Caki2 (cell line): ENCODE measurements around the gene GLB1L. TPM values are rescaled to one million over a fixed set of nuclear protein-coding genes. Genes with fewer than 3 reads are reported as not detected.
"Not testable (repeated sequence)": the region's sequence is repeated elsewhere in the genome, so short reads cannot be mapped to it uniquely, and the experiment has no call there.

ENCODE experiments used
- DNase-seq: peaks from one replicate; pipeline ENCODE4 v3.0.0-alpha.2; 2015; ENCODE audit warnings: low read depth
- in situ Hi-C: cut with HindIII; loops from 2 replicates; pipeline ENCODE4 v1.10.0; 2016; ENCODE audit warnings: low sequenced_read_pairs, low pct_unique_long_range_greater_than_20kb, mixed read lengths
- total RNA-seq: library from RNA; depleted of rRNA; stranded (reverse); fragments of >200 nt; shearing (Covaris generic); gene quantifications from 2 replicates; pipeline ENCODE4 v1.2.3, GENCODE V29; 2014; ENCODE audit warnings: low replicate concordance; rRNA removed

GLB1L gene
- total RNA-seq, result 26.1 and 35.4 TPM in 2 replicates

DNA sequence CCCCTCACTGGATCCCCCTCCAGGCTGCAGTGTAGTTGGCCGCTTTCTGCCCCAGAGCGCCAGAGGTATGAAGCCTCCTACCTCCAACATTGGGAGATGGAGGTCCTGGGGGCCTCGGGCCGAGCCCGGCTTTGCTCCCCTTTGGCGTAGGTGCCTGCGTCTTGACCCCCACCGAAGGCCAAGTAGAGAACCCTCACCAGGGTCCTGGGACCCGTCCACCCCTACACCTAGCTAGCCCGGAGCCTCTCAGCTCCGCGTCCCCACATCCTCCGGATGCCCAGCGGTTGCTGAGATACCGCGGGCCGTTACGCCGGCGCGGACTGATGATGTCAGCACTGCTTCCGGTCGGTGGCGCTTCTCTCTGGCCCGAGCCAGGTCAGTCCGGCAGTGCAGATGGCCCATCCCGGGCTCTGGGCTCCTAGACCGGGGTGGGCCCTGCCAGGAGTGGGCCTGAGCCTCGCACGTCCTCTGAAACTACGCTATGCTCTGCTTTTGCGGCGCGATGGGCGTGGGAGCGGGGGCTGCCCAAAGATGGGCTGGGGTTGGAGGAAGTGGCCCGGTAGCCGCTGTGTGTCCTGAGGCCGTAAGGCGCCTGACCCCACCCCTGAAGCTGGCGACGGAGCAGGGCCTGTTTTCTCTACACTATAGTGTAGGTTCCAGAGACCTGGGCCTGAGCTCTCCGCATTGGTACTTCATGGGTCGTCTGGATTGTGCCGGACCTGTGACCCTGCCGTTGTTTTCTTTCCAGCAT lies at the start of gene GLB1L, which contains the start of gene STK16:
GLB1L (minus strand) TSS at position 297 of the 751 bp plus-strand sequence. CDS start 1,871 bp downstream, outside the sequence.
STK16 (plus strand) TSS at position 332 of the 751 bp plus-strand sequence. CDS start 521 bp downstream, outside the sequence.
- peak; percentile 83 for DNase-seq
- in situ Hi-C loops, result no loop called here

DNA sequence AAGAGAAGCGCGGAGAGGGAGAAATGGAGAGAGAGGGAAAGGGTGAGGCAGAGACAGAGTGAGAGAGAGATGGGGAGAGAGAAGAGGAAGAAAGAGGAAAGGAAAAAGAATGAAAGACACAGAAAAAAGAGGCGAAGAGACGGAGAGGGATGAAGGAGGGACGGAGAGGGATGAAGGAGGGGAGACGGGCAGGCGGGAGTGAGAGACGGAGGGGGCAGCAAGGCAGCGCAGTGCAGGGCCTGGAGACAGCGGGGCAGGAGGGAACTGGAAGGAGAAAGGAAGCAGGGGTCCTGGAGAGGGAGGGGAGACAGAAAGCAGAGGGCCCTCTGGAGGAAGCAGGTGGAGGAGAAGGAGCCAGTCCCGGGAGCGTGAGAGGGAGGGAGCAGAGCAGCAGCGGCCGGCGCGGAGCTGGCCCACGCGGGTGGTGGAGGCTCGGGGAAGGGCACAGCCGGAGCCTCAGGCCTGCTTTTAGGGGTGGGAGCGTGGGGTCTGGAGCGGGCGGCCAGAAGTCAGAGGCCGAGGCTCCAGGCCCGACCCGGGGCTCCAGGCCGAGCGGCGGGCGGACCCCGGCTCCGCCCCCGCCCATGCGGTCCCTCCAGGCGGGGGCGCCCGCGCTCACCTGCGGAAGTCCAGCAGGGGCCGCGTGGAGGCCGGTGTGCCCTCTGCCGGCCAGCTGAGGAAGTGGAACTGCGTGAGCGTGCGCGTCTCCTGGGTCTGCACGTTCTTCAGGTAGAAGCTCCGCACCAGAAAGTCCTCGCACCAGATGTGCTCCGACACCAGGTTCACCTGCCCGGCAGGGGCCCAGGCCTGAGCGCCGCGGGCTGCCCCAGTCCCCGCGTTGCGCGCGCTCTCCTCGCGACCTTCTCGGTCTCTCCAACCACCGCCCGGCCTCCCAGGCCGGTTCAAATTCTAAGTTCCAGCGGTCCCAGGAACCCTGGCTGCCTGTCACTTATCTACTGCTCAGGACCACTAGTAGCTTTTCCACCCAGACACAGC lies 49.4 kb upstream of the GLB1L start:
- in situ Hi-C loops, result no loop called here
- peak; percentile 79 for DNase-seq

DNA sequence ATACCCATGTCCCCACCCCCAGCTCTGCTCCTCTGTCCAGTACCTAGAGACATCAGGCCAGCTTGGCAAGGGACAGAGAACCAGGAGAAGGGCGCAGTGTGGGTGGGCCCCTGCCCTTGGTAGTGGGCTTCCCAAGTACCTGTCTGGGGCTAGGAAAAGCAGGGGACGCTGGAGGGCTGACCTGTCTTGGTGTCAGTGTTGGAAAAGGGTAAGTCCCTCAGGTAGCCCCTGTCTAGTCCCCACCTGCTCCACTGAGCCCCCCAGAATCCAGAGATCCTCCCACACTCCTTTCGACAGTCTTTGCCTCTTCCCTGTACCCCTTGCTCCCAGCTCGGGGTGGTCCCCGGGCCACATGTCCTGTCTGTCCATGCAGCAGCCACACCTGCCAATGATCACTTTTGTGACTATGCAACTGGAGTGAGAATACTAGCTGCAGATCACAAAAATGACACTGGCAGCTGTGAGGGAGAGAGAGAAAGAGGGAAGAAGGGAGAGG lies 48.5 kb upstream of the GLB1L start:
- DNase-seq, result no peak
- in situ Hi-C loops, result no loop called here

- in situ Hi-C loops, result no loop called here
- DNase-seq, result no peak
Observed at GRCh38 chr2:219292616-219293015, 47.4 kb upstream of the GLB1L start.

DNA sequence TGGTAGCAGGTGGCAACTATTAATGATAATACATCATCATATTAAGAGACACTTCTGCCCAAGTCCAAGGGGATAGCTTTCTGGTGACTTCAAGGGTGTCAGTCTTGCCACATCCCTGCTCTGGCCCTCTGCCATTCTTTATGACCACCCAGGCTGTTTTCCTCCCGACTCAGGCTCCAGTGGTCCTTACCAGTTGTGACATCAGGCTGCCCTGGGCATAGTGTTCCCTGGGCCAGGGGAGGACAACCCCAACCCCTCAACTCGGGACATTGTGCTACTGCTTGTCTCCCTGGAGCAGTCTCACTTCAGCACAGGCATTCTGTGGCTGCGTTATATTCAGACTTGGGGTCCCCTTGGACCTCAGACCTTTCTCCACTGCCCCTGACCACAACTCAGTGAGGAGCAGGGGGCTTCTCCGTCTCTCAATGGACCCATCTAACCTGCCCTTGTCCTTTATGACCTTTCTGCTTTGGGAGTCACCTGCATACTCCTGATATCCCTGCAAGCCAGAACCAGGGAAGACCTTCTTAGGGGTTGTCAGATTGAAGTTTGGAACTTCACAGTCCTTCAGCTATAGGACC lies 46.8 kb upstream of the GLB1L start:
- DNase-seq, result no peak
- in situ Hi-C loops, result no loop called here

GRCh38 chr2:219291394-219291793 lies 46.1 kb upstream of the GLB1L start:
- in situ Hi-C loops, result no loop called here
- no peak for DNase-seq

GRCh38 chr2:219290381-219291171 lies 45.3 kb upstream of the GLB1L start:
- in situ Hi-C loops, result no loop called here
- no peak for DNase-seq

GRCh38 chr2:219289537-219290361 lies 44.5 kb upstream of the GLB1L start:
- peak; percentile 28 for DNase-seq
- in situ Hi-C loops, result no loop called here

DNA sequence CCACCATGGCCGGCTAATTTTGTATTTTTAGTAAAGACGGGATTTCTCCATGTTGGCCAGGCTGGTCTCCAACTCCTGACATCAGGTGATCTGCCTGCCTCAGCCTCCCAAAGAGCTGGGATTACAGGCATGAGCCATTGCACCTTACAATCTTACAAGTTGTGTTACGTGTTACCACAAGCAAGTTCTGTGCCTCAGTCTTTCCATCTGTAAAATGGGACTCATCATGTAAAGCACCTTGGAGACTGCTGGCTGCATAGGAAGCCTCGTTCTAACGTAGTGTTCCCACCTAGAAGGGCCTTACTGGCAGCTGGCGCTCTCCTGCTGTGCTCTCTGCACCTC lies 43.9 kb upstream of the GLB1L start:
- DNase-seq, result no peak
- in situ Hi-C loops, result no loop called here

DNA sequence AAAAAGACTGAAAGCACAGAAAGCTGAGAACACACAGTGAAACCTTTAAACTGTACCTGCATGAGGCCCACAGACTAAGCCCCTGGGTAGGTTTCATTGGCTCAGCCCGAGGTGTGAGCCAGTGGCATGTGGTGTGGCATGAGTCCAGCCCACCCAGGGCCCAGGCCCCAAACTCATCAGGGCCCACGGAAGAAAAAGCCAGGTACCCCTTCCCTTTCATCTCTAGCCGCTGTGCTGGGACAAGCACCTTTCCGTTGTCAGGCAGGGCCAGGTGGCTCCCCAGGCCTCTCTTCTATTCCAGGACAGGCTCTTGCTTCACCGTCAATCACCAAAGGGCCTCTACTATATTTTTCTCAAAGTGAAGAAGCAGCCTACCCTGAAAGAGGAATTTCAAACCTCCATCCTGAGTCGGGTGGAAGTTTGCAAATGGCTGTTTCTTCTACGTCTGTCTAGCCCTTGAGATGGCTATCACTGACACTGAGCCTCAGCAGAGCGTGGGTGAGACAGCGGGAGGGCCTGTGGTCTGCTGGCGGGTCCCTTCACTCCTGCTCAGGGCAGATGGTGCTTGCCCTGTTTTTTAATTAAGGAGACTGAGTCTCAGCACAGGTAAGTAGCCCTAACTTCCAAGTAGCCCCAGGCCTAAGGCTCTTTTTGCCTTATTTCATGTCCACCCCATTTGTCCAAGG lies 42.5 kb upstream of the GLB1L start:
- in situ Hi-C loops, result no loop called here
- no peak for DNase-seq

DNA sequence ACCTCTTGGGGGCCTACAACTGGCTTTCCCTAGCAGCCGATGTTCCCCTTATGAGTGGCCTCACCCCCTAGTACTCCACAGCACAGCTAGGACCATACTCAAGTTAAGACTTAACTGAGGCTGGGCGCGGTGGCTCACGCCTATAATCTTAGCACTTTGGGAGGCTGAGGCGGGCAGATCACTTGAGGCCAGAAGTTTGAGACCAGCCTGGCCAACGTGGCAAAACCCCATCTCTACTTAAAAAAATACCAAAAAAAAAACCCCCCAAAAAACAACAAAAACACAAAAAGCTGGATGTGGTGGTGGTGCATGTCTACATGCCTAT lies 41.8 kb upstream of the GLB1L start:
- in situ Hi-C loops, DNase-seq: not testable (repeated sequence)

GRCh38 chr2:219286436-219287115 lies 41.3 kb upstream of the GLB1L start:
- peak; percentile 39 for DNase-seq

DNA sequence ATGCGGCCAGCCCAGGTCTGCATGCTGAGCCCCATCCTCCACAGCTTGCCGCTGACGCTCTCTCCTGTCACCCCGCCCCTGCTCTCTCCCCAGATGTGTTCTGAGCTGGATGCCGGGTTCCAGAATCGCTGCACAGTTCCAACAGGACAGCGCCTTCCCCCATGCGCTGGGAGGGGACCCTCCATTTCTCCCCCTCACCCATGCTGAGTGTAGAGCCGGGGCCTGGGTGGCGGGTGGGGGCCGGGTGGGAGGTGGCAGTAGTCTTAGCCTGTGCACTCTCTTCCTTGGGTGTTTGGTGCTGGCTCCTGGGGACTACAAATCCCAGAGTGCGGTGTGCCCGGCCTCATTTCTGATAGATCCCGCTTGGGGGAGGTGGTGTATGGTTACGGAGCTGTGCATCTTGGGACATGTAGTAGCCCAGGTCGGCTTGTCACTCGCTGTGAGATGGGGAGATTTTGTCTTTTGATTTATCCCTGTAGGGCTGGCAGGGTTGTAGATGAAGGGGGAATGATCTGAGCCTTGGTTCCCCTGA lies 40.7 kb upstream of the GLB1L start:
- DNase-seq, result no peak
- in situ Hi-C loops, result no loop called here

More at GRCh38 chr2:219286436-219287115, 41.3 kb upstream of the GLB1L start:
- in situ Hi-C loops, result no loop called here

DNA sequence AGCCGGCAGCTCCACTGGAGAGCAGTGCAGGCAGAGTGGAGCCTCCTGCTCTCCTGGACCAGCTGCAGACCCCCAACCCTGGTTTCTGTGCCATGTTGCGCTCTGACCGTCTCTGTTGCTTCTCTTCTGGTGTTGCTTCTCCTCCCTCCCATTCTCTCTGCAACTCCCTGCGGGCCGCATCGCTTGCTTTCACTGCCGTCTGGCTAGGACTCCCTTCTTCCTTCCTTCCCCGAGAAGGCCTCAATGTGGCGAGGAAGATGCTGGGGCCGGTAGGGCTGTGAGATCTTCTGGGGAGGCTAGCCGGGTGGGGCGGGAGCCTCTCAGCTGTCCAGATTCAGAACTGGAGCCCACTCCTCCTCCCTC lies 40.1 kb upstream of the GLB1L start:
- DNase-seq, result no peak
- in situ Hi-C loops, result no loop called here

- no peak for DNase-seq
- in situ Hi-C loops, result no loop called here
Observed at GRCh38 chr2:219284501-219285372, 39.5 kb upstream of the GLB1L start.
